ENCODE measurements around the gene ARL6IP6. TPM values are rescaled to one million over a fixed set of nuclear protein-coding genes. Genes with fewer than 3 reads are reported as not detected.
A peak's percentile ranks its signal among the peaks of the same experiment; 100 is the strongest.

Gene ARL6IP6
- total RNA-seq, 1 donor from 2014 or later, result 18.1 TPM

- Histone ChIP-seq H3K27me3 (ENCODE audit: insufficient read depth, low read length) (no peaks in the 10 kb centered on the region), H3K27ac (ENCODE audit: low read depth, low read length) (peak overlapping the region; percentile 86), H3K4me1 (ENCODE audit: insufficient read depth, low read length) (no peaks in the 10 kb centered on the region), H2AFZ (ENCODE audit: low read depth, low read length) (no peak overlapping the region), H3K9ac (ENCODE audit: low read length) (peak overlapping the region; percentile 35), H3K4me2 (ENCODE audit: low read length) (peak overlapping the region; percentile 62), H3K4me3 (ENCODE audit: insufficient read depth, low read depth, low read length) (peak overlapping the region; percentile 59), H4K20me1 (ENCODE audit: insufficient read depth, low read length) (peaks cover 17% of the 10 kb centered on the region), H3K9me3 (ENCODE audit: insufficient read depth, low read depth, low read length) (no peaks in the 10 kb centered on the region), H3K79me2 (ENCODE audit: insufficient read depth, low read length) (peaks cover 72% of the 10 kb centered on the region), H3K36me3 (ENCODE audit: insufficient read depth, low read length) (peaks cover 16% of the 10 kb centered on the region)
- peak overlapping the region; percentile 99 for H3K27ac Mint-ChIP-seq (ENCODE audit: unreplicated experiment)
- peaks cover 24% of the 10 kb centered on the region for H3K4me1 Mint-ChIP-seq (ENCODE audit: low read depth, unreplicated experiment)
- H3K9me3 Mint-ChIP-seq (ENCODE audit: unreplicated experiment), result no peaks in the 10 kb centered on the region
- peak overlapping the region; percentile 67 for H3K4me3 Mint-ChIP-seq (ENCODE audit: unreplicated experiment)
- DNase-seq (ENCODE audit: low read depth) (peak; percentile 87), FAIRE-seq (no peak)
- H3K36me3 Mint-ChIP-seq (ENCODE audit: low read depth, unreplicated experiment), result peaks cover 4% of the 10 kb centered on the region
- H3K27me3 Mint-ChIP-seq (ENCODE audit: low read depth, unreplicated experiment), result no peaks in the 10 kb centered on the region
- no peak for TF ChIP-seq EZH2 (IDR thresholded peaks at IDR 0.05; ENCODE audit: insufficient read depth, low read length)
- no peak for TF ChIP-seq CTCF (IDR thresholded peaks at IDR 0.05; ENCODE audit: insufficient read depth, low read depth, low read length)
These were observed 24.2 kb upstream of the ARL6IP6 start for GRCh38 chr2:152694161-152694661.

- Histone ChIP-seq H3K9ac (ENCODE audit: low read length) (no peak overlapping the region), H3K79me2 (ENCODE audit: insufficient read depth, low read length) (peaks cover 87% of the 10 kb centered on the region), H4K20me1 (ENCODE audit: insufficient read depth, low read length) (peaks cover 29% of the 10 kb centered on the region), H3K4me1 (ENCODE audit: insufficient read depth, low read length) (no peaks in the 10 kb centered on the region), H3K9me3 (ENCODE audit: insufficient read depth, low read depth, low read length) (no peaks in the 10 kb centered on the region), H3K4me3 (ENCODE audit: insufficient read depth, low read depth, low read length) (no peak overlapping the region), H3K27ac (ENCODE audit: low read depth, low read length) (no peak overlapping the region), H2AFZ (ENCODE audit: low read depth, low read length) (no peak overlapping the region), H3K4me2 (ENCODE audit: low read length) (no peak overlapping the region), H3K36me3 (ENCODE audit: insufficient read depth, low read length) (peaks cover 16% of the 10 kb centered on the region), H3K27me3 (ENCODE audit: insufficient read depth, low read length) (no peaks in the 10 kb centered on the region)
- DNase-seq (ENCODE audit: low read depth) (no peak), FAIRE-seq (no peak)
- Mint-ChIP-seq H3K9me3 (ENCODE audit: unreplicated experiment) (no peaks in the 10 kb centered on the region), H3K4me3 (ENCODE audit: unreplicated experiment) (no peak overlapping the region), H3K4me1 (ENCODE audit: low read depth, unreplicated experiment) (peaks cover 24% of the 10 kb centered on the region), H3K36me3 (ENCODE audit: low read depth, unreplicated experiment) (peaks cover 4% of the 10 kb centered on the region), H3K27ac (ENCODE audit: unreplicated experiment) (peak overlapping the region; percentile 99), H3K27me3 (ENCODE audit: low read depth, unreplicated experiment) (no peaks in the 10 kb centered on the region)
- TF ChIP-seq CTCF (IDR thresholded peaks at IDR 0.05; ENCODE audit: insufficient read depth, low read depth, low read length), result no peak
- no peak for TF ChIP-seq EZH2 (IDR thresholded peaks at IDR 0.05; ENCODE audit: insufficient read depth, low read length)
These were observed 22.7 kb upstream of the ARL6IP6 start for GRCh38 chr2:152695763-152696162.

- Histone ChIP-seq H3K9me3 (ENCODE audit: insufficient read depth, low read depth, low read length) (peaks cover 4% of the 10 kb centered on the region), H2AFZ (ENCODE audit: low read depth, low read length) (no peak overlapping the region), H3K4me1 (ENCODE audit: insufficient read depth, low read length) (no peaks in the 10 kb centered on the region), H4K20me1 (ENCODE audit: insufficient read depth, low read length) (peaks cover 31% of the 10 kb centered on the region), H3K4me3 (ENCODE audit: insufficient read depth, low read depth, low read length) (no peak overlapping the region), H3K36me3 (ENCODE audit: insufficient read depth, low read length) (peaks cover 16% of the 10 kb centered on the region), H3K27ac (ENCODE audit: low read depth, low read length) (peak overlapping the region; percentile 1), H3K79me2 (ENCODE audit: insufficient read depth, low read length) (peaks cover 91% of the 10 kb centered on the region), H3K4me2 (ENCODE audit: low read length) (peak overlapping the region; percentile 13), H3K27me3 (ENCODE audit: insufficient read depth, low read length) (no peaks in the 10 kb centered on the region), H3K9ac (ENCODE audit: low read length) (no peak overlapping the region)
- no peak overlapping the region for H3K27ac Mint-ChIP-seq (ENCODE audit: unreplicated experiment)
- no peak overlapping the region for H3K4me3 Mint-ChIP-seq (ENCODE audit: unreplicated experiment)
- H3K36me3 Mint-ChIP-seq (ENCODE audit: low read depth, unreplicated experiment), result peaks cover 5% of the 10 kb centered on the region
- no peaks in the 10 kb centered on the region for H3K9me3 Mint-ChIP-seq (ENCODE audit: unreplicated experiment)
- FAIRE-seq, result no peak
- TF ChIP-seq CTCF (IDR thresholded peaks at IDR 0.05; ENCODE audit: insufficient read depth, low read depth, low read length) (no peak), EZH2 (IDR thresholded peaks at IDR 0.05; ENCODE audit: insufficient read depth, low read length) (no peak)
- peaks cover 26% of the 10 kb centered on the region for H3K4me1 Mint-ChIP-seq (ENCODE audit: low read depth, unreplicated experiment)
- no peak for DNase-seq (ENCODE audit: low read depth)
- H3K27me3 Mint-ChIP-seq (ENCODE audit: low read depth, unreplicated experiment), result no peaks in the 10 kb centered on the region
These were observed 21.9 kb upstream of the ARL6IP6 start for GRCh38 chr2:152696476-152696875.
